ENCODE data around the gene SLC39A11.

Gene SLC39A11

DNA sequence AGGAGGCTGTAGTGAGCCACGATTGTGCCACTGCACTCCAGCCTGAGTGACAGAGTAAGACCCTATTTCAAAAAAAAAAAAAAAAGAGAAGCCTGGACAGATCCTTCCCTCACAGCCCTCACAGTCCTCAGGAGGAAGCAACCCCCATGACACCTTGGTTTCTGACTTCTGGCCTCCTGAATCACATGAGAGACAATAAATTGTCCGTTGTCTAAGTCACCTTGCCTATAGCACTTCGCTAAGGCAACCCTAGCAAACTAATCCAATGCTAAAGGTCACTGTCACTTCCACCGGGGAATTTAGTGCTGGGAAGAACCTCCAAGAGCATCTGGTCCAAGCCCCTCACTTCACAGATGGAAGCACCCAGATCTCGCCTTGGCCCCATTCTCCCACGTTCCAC lies 18.9 kb upstream of the SLC39A11 start:
- no peak overlapping the region for H3K4me3 ChIP-seq (ENCODE audit: low read depth, low read length)
- TF ChIP-seq, protein P1, sequence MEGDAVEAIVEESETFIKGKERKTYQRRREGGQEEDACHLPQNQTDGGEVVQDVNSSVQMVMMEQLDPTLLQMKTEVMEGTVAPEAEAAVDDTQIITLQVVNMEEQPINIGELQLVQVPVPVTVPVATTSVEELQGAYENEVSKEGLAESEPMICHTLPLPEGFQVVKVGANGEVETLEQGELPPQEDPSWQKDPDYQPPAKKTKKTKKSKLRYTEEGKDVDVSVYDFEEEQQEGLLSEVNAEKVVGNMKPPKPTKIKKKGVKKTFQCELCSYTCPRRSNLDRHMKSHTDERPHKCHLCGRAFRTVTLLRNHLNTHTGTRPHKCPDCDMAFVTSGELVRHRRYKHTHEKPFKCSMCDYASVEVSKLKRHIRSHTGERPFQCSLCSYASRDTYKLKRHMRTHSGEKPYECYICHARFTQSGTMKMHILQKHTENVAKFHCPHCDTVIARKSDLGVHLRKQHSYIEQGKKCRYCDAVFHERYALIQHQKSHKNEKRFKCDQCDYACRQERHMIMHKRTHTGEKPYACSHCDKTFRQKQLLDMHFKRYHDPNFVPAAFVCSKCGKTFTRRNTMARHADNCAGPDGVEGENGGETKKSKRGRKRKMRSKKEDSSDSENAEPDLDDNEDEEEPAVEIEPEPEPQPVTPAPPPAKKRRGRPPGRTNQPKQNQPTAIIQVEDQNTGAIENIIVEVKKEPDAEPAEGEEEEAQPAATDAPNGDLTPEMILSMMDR (conservative IDR thresholded peaks at IDR 0.05; ENCODE audit: low read depth, low read length): no peak
- no peak for DNase-seq (ENCODE audit: low read depth)

DNA sequence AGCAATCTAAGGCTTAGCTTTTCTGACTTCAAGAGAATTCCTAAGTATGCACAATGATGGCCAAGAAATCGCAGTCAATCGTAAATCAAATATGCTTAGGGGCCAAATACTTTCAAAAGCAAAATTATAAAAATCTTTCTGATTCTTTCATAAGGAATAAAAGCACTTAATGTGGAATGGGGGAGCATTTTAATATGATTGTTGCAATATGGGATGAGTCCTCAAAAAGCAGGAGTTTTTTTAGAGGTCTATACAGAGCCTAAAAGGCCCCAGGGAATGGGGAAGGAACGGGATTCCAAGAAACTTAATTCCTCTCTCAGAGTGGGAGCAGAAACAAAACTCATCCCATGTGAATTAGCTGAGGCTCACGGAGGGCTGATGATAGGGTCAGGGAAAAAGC lies 14.7 kb upstream of the SLC39A11 start:
- H3K4me3 ChIP-seq (ENCODE audit: low read depth, low read length): no peak overlapping the region
- no peak for DNase-seq (ENCODE audit: low read depth)
- TF ChIP-seq, protein P1 (conservative IDR thresholded peaks at IDR 0.05; ENCODE audit: low read depth, low read length): no peak

DNA sequence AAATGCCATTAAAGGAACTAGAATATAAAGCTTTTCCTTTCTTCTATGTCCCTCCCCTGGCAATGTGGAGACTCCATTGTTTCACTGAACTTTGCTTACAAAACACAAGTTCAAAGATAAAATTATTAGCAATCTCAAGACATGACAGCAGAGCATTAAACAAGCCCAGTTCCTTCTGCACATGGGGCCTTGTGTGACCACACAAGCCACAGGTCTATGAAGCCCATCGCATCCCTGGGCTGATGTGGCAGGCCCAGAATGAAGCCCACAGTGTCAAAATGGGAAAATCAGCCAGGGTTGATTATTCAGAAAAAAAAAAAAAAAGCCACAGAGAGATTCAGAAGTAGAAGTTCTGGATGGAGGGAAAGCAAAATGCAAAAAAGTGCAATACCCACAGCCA lies 12.9 kb upstream of the SLC39A11 start:
- no peak for DNase-seq (ENCODE audit: low read depth)
- H3K4me3 ChIP-seq (ENCODE audit: low read depth, low read length): no peak overlapping the region
- TF ChIP-seq, protein P1 (conservative IDR thresholded peaks at IDR 0.05; ENCODE audit: low read depth, low read length): no peak

DNA sequence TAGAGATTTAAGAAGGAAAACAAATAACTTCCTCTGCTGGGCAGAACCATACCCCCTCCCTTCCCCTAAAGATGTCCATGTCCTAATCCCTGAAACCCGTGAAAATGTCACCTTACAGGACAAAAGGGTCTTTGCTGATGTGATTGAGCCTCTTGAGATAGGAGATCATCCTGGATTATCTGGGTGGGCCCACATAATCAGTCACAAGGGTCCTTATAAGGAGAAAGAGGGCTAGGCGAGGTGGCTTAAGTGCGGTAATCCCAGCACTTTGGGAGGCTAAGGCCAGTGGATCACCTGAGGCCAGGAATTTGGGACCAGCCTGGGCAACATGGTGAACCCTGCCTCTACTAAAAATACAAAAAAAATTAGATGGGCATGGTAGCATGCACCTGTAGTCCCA lies 12.0 kb upstream of the SLC39A11 start:
- TF ChIP-seq, protein P1 (conservative IDR thresholded peaks at IDR 0.05; ENCODE audit: low read depth, low read length): no peak
- no peak overlapping the region for H3K4me3 ChIP-seq (ENCODE audit: low read depth, low read length)
- no peak for DNase-seq (ENCODE audit: low read depth)

DNA sequence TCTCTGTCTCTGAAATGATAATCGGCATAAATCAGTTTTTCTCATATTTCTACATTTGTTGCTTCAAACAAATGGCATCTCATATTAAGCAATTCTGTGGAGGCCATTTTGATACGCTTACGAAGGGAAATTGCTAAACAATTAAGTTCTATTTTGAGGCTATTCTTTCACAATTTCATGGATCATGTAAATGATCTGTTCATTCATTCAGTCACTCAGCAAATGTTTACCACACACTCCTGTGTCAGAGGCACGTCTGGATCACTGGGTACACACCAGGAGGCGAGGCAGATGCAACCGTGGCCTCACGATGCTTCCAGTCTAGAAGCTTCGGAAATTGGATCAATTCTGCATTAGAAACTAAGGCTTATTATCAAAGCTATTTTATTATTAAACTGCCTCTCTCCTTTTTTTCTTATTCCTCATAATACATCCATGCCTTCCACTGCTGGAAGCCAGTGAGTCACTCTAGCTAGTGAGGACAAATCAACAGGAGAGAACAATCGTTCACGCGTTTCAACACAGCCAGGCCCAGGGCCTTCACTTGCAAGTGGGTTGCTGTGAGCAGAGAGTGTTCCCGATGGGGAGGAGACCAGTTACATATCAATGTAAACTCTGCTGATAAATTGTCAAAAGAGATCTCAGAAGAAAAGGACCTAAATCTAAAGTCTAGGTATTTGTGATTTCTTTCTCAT lies 11.3 kb upstream of the SLC39A11 start:
- DNase-seq (ENCODE audit: low read depth): peak; percentile 89
- TF ChIP-seq, protein P1 (conservative IDR thresholded peaks at IDR 0.05; ENCODE audit: low read depth, low read length): no peak
- no peak overlapping the region for H3K4me3 ChIP-seq (ENCODE audit: low read depth, low read length)

DNA sequence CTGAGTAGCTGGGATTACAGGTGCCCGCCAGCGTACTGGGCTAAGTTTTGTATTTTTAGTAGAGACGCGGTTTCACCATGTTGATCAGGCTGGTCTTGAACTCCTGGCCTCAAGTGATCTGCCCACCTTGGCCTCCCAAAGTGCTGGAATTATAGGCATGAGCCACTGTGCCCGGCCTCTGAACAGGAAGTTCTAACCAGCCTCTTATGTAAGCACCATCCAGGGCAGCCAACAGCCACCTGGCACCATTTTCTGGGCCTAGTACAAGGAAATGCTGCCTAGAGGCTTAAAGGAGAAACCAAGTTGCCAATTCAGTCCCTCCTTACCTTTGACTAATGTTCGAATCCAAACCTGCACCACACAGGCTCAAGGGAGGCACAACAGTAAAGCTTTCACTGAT lies 8.5 kb upstream of the SLC39A11 start:
- TF ChIP-seq, protein P1 (conservative IDR thresholded peaks at IDR 0.05; ENCODE audit: low read depth, low read length): no peak
- DNase-seq (ENCODE audit: low read depth): no peak
- H3K4me3 ChIP-seq (ENCODE audit: low read depth, low read length): no peak overlapping the region

DNA sequence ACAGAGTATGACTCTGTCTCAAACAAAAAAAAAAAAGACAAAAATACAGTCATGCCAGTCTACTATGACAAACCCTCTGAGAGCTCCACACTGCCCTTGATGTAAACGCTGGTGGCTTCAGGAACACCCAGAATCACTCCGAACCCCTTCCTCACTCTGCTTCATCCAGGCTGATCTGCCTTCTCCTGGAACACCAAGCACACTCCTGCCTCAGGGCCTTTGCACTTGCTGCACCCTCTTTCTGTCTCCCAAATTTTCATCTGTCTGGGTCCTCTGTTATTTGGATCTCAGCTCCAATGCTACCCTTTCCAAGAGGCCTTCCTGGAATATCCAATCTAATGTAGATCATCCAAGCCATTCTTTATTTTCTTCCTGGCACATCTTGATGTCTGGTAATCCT lies 7.9 kb upstream of the SLC39A11 start:
- DNase-seq (ENCODE audit: low read depth): no peak
- TF ChIP-seq, protein P1 (conservative IDR thresholded peaks at IDR 0.05; ENCODE audit: low read depth, low read length): no peak

More for the DNA sequence above, 7.9 kb upstream of the SLC39A11 start:
- H3K4me3 ChIP-seq (ENCODE audit: low read depth, low read length): no peak overlapping the region
